PC-9 (cell line): Measurements from ENCODE around the gene RPAP2. TPM values are rescaled to one million over a fixed set of nuclear protein-coding genes. Genes with fewer than 3 reads are reported as not detected.

Experiments used
- BruUV-seq: library from RNA; stranded (reverse); fragments of 400-500 nt; replicated peaks from 2 replicates; lab custom pipeline; 2021; lab: Mats Ljungman, UMichigan
- CTCF ChIA-PET: fragments of 300-600 bp; sonication (Branson Sonifier 250); formaldehyde crosslinking; loops from one replicate; lab custom pipeline; 2022; ENCODE audit warnings: antibody characterized with exemption; lab: Charles Lee
- POLR2A ChIA-PET: fragments of 300-600 bp; sonication (Branson Sonifier 250); formaldehyde crosslinking; loops from one replicate; lab custom pipeline; 2022; ENCODE audit warnings: antibody characterized with exemption; ENCODE audit not compliant: unreplicated experiment; lab: Charles Lee
- DNase-seq, 2 experiments: peaks; one replicate each; pipeline versions ENCODE4 v3.0.0 to v3.0.0-alpha.2; 2015 to 2022; ENCODE audit warnings: mixed read lengths in 1 of 2
- H2AFZ ChIP-seq: fragments of 200-600 bp; sonication (generic); 2 replicates; pipeline ENCODE4 v1.8.1; 2017; ENCODE audit warnings: antibody characterized with exemption
- H3F3A ChIP-seq: fragments of 200-600 bp; sonication (generic); 2 replicates; pipeline ENCODE4 v1.8.1; 2017; ENCODE audit warnings: antibody characterized with exemption, mild to moderate bottlenecking, low read depth; ENCODE audit not compliant: insufficient read depth
- H3K27ac ChIP-seq: fragments of 200-600 bp; sonication (generic); 2 replicates; pipeline ENCODE4 v1.6.1; 2016; ENCODE audit warnings: mixed run types
- H3K27me3 ChIP-seq: fragments of 200-600 bp; sonication (generic); 2 replicates; pipeline ENCODE4 v1.6.1; 2016; ENCODE audit warnings: low read depth, mixed run types; ENCODE audit not compliant: insufficient read depth
- H3K36me3 ChIP-seq: fragments of 200-600 bp; sonication (generic); 2 replicates; pipeline ENCODE4 v1.6.1; 2016; ENCODE audit warnings: low read depth, mixed run types
- H3K4me1 ChIP-seq: fragments of 200-600 bp; sonication (generic); replicated peaks from 2 replicates; pipeline ENCODE4 v1.6.1; 2016; ENCODE audit warnings: mixed run types; ENCODE audit not compliant: insufficient read depth
- H3K4me2 ChIP-seq: fragments of 200-600 bp; sonication (generic); 2 replicates; pipeline ENCODE4 v1.6.1; 2017; ENCODE audit warnings: mixed run types
- H3K4me3 ChIP-seq: fragments of 200-600 bp; sonication (generic); 2 replicates; pipeline ENCODE4 v1.6.1; 2016; ENCODE audit warnings: mixed run types
- H3K79me2 ChIP-seq: fragments of 200-600 bp; sonication (generic); 2 replicates; pipeline ENCODE4 v1.6.1; 2017; ENCODE audit warnings: low read depth, mixed run types
- H3K9me2 ChIP-seq: fragments of 200-600 bp; sonication (generic); 2 replicates; pipeline ENCODE4 v1.8.1; 2017; ENCODE audit warnings: mild to moderate bottlenecking; ENCODE audit not compliant: insufficient read depth
- H3K9me3 ChIP-seq: fragments of 200-600 bp; sonication (generic); 2 replicates; pipeline ENCODE4 v1.8.1; 2016; ENCODE audit warnings: low read depth; ENCODE audit not compliant: insufficient read depth
- H4K20me1 ChIP-seq: fragments of 200-600 bp; sonication (generic); 2 replicates; pipeline ENCODE4 v1.8.1; 2017; ENCODE audit not compliant: insufficient read depth
- EZH2 ChIP-seq: fragments of 200-600 bp; sonication (generic); IDR thresholded peaks from 2 replicates; pipeline ENCODE4 v1.8.0; 2017; ENCODE audit warnings: antibody characterized with exemption, low read depth
- intact Hi-C: fragments of 100-400 bp; cut with micrococcal nuclease; formaldehyde crosslinking; loops from one replicate; pipeline ENCODE4 v1.10.0; 2022; ENCODE audit not compliant: unreplicated experiment
- total RNA-seq: library from RNA; stranded (reverse); gene quantifications from 2 replicates; pipeline ENCODE4 v1.2.3, GENCODE V29; 2021
- TF ChIP-seq, protein P1 (sequence below): fragments of 200-600 bp; sonication (generic); conservative IDR thresholded peaks from 2 replicates; pipeline ENCODE4 v1.6.1; 2017; ENCODE audit warnings: mixed run types, antibody characterized with exemption, mild to moderate bottlenecking, moderate library complexity

Gene RPAP2
- total RNA-seq, 1 experiment from 2014 or later = 20.3 TPM

DNA sequence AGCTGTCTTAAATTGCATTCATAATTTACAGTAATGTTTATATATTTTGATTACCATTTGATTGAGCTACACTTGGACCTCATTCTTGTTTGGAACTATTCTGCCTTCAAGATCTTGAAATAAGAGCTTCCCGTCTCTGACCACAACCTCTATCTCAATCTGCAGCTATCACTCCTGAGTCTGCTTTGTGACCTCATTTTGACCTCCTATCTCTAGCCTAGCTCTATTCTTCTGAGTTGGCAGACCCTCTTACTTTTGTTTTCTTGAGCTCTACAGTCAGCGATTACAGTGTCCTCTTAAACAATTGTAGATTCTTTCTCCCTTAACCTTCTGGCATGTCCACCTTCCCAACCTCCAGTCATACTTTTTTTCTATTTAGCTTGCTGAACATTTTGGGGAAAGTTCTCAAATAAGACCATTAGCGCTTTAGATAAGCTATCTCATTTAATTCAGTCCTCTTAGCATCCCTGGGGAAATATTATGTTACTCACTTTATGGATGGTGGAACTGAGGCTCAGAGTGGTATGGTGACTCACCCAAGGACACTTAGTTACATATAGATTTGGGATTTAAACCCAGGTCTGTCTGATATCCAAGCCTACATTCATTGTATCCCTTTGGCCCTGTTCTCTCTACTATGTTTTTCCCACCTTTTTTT, 19.1 kb downstream of the RPAP2 start:
- ChIA-PET POLR2A (no interaction called here), CTCF (interaction anchor here (0.8 kb wide), 1 partner anchor 10 kb away, joined by 3 read pairs; no protein-coding TSS in a partner anchor)
- Histone ChIP-seq H3K36me3 (peaks cover 8% of the 10 kb centered on the region; the same call in 1 of the 2 replicates), H3K4me2 (no peak overlapping the region), H3K79me2 (no peaks in the 10 kb centered on the region), H3K9me3 (no peaks in the 10 kb centered on the region), H3F3A (no peaks in the 10 kb centered on the region), H3K4me3 (no peak overlapping the region), H2AFZ (no peak overlapping the region), H3K27me3 (no peaks in the 10 kb centered on the region), H4K20me1 (no peaks in the 10 kb centered on the region; the same call in 1 of the 2 replicates), H3K4me1 (no peaks in the 10 kb centered on the region), H3K27ac (no peak overlapping the region), H3K9me2 (no peaks in the 10 kb centered on the region)
- no peak for TF ChIP-seq EZH2
- TF ChIP-seq, protein P1, sequence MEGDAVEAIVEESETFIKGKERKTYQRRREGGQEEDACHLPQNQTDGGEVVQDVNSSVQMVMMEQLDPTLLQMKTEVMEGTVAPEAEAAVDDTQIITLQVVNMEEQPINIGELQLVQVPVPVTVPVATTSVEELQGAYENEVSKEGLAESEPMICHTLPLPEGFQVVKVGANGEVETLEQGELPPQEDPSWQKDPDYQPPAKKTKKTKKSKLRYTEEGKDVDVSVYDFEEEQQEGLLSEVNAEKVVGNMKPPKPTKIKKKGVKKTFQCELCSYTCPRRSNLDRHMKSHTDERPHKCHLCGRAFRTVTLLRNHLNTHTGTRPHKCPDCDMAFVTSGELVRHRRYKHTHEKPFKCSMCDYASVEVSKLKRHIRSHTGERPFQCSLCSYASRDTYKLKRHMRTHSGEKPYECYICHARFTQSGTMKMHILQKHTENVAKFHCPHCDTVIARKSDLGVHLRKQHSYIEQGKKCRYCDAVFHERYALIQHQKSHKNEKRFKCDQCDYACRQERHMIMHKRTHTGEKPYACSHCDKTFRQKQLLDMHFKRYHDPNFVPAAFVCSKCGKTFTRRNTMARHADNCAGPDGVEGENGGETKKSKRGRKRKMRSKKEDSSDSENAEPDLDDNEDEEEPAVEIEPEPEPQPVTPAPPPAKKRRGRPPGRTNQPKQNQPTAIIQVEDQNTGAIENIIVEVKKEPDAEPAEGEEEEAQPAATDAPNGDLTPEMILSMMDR = no peak
- no peak for DNase-seq
- no TSS peak for BruUV-seq
- intact Hi-C loops = no loop called here

DNA sequence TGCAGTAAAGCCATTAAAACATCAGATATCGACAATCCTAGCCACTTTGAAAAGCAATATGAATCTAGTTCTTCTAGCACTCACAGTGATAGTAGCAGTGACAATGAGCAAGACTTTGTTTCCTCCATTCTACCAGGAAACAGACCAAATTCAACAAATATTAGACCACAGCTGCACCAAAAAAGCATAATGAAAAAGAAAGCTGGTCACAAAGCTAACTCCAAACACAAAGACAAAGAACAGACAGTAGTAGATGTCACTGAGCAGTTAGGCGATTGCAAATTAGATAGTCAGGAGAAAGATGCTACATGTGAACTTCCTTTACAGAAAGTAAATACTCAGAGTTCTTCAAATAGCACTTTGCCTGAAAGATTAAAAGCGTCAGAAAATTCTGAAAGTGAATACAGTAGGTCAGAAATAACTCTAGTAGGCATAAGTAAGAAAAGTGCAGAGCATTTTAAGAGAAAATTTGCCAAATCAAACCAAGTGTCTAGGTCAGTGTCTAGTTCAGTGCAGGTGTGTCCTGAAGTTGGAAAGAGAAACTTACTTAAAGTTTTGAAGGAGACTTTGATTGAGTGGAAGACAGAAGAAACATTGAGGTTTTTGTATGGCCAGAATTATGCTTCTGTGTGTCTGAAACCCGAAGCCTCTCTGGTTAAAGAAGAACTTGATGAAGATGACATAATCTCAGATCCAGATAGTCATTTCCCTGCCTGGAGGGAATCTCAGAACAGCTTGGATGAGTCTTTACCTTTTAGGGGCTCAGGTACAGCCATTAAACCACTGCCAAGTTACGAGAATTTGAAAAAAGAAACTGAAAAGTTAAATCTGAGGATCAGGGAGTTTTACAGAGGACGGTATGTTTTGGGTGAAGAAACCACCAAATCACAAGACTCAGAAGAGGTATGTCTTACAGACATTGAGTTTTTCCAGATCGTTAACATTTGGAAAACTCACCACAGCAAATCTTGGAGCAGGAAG, 24.9 kb downstream of the RPAP2 start:
- no TSS peak for BruUV-seq

DNA sequence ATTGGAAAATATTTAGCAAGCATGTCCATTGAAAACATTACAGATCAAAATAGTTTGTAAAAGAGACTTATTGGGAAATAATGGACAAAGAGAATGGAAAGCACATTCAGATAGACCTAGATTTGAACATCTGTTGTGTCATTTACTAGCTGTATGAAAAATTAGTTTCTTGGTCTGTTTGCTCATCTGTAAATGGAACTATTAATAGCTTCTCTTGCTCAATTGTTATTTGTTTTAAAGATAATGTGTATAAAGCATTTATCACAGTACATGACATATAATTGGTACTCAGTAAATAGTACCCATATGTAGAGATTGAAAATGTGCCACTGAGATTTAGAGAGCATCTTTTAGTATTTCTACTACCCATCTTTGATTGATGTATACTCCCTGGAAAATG, 25.9 kb downstream of the RPAP2 start:
- Histone ChIP-seq H3K27ac (no peak overlapping the region), H3K4me2 (no peak overlapping the region), H4K20me1 (no peaks in the 10 kb centered on the region), H3F3A (peaks cover 10% of the 10 kb centered on the region; the same call in 1 of the 2 replicates), H3K4me1 (peaks cover 19% of the 10 kb centered on the region), H3K4me3 (no peak overlapping the region), H3K27me3 (no peaks in the 10 kb centered on the region), H3K9me3 (peaks cover 13% of the 10 kb centered on the region), H3K9me2 (no peaks in the 10 kb centered on the region), H3K79me2 (no peaks in the 10 kb centered on the region), H2AFZ (no peak overlapping the region), H3K36me3 (peaks cover 54% of the 10 kb centered on the region)
- ChIA-PET CTCF (no interaction called here), POLR2A (no interaction called here)
- intact Hi-C loops = no loop called here
- no TSS peak for BruUV-seq
- no peak for TF ChIP-seq EZH2
- TF ChIP-seq, protein P1 = no peak
- no peak for DNase-seq

More for the DNA sequence above, 24.9 kb downstream of the RPAP2 start:
- intact Hi-C loops = no loop called here
- Histone ChIP-seq H3K79me2 (no peaks in the 10 kb centered on the region), H2AFZ (no peak overlapping the region), H3K4me1 (0 out of 2 replicates have a peak, but pooled peaks cover 10% of the 10 kb centered on the region), H3K4me3 (no peak overlapping the region), H3F3A (peaks cover 6% of the 10 kb centered on the region; the same call in 1 of the 2 replicates), H3K27ac (no peak overlapping the region), H4K20me1 (no peaks in the 10 kb centered on the region), H3K9me3 (peaks cover 13% of the 10 kb centered on the region), H3K4me2 (no peak overlapping the region), H3K36me3 (peaks cover 54% of the 10 kb centered on the region), H3K9me2 (no peaks in the 10 kb centered on the region), H3K27me3 (no peaks in the 10 kb centered on the region)
- DNase-seq = no peak
- CTCF ChIA-PET = no interaction called here
- no peak for TF ChIP-seq EZH2
- TF ChIP-seq, protein P1 = no peak
- POLR2A ChIA-PET = no interaction called here
